CD4-positive, alpha-beta T cell treated with Interleukin-21 for 1 hour (primary cell): ENCODE measurements around the gene OR10T2.
"Not testable (repeated sequence)": the region's sequence is repeated elsewhere in the genome, so short reads cannot be mapped to it uniquely, and the experiment has no call there.

Source experiments
- DNase-seq: peaks from one replicate; pipeline ENCODE4 v3.0.0-alpha.2; 2020

The OR10T2 gene, protein sequence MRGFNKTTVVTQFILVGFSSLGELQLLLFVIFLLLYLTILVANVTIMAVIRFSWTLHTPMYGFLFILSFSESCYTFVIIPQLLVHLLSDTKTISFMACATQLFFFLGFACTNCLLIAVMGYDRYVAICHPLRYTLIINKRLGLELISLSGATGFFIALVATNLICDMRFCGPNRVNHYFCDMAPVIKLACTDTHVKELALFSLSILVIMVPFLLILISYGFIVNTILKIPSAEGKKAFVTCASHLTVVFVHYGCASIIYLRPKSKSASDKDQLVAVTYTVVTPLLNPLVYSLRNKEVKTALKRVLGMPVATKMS

GRCh38 chr1:158398818-158399514 is at the start of gene OR10T2:
Gene OR10T2 (minus strand): TSS chr1:158399466. CDS start chr1:158399466, 0 bp downstream.
- DNase-seq = no peak

DNA sequence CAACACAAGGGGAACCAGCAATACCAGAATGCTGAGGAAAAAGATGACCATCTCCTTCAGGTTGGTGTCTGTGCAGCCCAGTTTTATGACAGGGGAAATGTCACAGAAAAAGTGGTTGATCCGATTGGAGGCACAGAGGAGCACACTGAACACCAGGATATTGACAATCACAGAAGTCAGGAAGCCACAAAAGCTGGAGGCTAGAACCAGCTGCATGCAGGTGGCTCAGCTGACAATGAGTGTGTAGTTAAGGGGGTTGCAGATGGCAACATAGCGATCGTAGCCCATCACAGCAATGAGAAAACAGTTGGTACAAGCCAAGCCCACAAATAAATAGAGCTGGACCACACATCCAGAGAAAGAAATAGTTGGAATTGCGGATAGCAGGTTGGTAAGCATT is 46.1 kb upstream of the OR10T2 start:
- no peak for DNase-seq

DNA sequence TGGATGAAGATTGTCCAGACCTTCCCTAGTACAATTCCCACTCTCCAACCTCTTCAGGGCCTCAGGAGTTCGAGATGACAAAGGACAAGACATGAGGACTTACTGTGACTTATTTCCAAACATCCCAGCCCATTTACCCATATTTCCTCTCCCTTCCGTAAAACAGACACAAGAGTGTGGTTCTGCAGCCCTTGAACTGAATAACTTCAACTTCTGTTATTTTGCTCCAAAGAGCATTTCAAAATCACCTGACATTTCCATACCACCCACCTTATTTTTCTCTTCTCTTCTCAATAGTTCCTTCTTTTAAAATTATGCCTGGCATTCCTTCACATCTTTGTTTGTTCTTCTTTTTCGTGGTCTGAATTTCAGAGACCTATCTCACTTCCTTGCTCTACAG is 35.5 kb upstream of the OR10T2 start:
- no peak for DNase-seq

GRCh38 chr1:158430163-158430562 is 30.9 kb upstream of the OR10T2 start:
- DNase-seq = not testable (repeated sequence)

DNA sequence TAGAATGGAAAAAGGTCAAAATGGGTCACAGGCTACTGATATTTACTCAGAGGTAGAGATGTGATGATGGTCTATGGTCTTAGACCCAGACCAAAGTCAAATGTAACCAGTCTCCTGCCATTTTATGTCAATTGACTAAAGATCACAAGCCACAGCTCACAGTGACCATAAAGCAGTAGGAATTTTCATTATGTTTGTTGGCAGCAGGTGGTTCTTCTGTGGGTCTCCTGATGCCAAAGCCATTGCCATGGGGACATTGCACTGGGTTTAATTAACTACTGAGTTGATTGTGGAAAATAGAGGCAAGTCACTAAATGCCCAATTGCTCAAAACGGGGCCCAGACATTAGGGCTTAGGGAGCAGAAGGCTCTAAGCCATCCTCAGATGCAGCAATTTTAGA is 26.9 kb upstream of the OR10T2 start, which contains the start of gene OR10K2:
TSS of gene OR10K2 (minus strand) at position 101 of the 400 bp plus-strand sequence. CDS start 5,371 bp downstream, outside the sequence.
- DNase-seq = no peak

DNA sequence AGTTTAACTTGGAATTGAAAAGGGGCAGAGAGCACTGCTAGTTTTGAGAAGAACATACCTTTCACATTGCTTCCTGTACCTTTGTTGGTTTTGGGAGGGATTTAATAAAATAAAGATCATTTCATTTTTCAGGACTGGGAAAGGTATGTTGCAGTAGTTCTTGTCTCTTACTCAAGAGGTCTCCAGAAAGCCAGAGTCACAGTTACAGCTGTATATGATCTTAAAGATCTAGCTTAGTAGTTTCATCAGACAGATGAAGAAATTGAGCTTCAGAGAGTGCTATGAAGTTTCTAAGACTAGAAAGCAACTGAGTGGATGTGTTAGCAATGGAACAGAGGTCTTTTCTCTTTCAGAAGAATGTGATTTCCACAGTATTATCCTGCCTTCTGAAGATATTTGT is 25.8 kb upstream of the OR10T2 start:
- no peak for DNase-seq

DNA sequence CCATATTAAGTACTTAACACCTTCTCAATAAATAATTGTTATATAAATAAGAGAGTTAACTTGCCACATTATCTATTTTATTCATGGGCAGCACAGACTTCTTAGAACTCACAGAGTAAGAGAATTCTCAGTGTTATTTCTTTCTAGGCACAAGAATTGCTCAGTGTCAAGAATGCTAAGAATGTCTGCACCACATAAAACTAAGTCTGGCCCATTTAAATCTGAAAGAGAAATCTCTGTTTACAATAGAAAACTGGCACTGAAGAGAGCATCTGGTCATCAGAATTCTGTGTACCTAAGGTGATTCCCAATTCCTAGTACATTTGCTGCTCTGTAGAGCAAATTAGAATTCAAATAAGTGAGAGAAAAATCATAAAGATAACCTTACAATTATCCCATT is 22.9 kb upstream of the OR10T2 start:
- DNase-seq = no peak

GRCh38 chr1:158417586-158417985 is 18.3 kb upstream of the OR10T2 start:
- no peak for DNase-seq

DNA sequence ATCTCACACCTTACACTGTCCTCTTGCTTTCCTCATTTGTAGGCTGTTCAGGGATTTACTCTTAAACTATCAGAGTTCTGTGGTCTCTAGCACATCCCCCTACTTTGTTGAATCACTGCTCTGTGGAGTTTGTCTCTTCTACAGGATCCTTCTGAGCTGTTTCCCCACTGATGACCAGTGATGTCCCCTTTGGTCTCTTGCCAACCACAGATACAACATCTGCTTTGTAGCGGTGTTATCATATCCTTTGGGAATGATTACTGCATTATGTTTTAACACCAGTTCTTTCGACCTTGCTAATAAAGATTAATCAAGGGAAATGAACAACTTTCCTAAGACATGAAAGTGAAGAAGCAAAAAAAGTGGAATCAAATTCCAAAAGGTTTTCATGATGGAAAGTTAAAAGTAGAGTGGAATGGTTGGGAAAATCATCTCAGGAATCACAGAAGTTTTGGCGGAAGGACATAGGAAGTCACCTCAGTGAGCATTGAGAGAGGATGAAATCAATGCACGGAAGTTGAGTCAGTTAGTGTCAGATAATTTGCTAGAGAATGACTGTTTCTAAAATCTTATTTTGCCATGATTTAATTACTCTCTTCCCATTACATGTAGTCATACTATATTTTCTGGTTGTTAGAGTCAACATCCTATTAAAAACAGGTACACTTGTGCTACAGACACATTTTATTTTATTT is 15.5 kb upstream of the OR10T2 start:
- no peak for DNase-seq

GRCh38 chr1:158407092-158407491 is 7.8 kb upstream of the OR10T2 start:
- DNase-seq = no peak

DNA sequence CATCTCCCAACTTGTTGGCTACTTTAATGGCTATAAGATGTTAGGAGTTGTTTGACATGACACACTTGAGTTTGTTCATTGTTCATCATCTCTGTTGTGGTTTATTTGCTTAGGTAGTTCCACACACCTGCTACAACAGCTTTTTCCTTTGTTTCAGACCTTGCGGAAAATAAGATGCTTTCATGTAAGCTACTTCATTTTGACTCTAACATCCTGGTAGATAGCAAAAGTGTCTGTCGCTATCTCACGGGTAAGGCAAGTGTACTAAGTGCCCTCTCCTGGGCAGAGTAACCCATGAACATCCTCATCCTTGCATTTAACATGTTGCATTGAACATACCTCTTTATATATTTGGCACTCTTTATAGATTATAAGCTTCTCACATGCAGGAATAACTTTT is 1.6 kb upstream of the OR10T2 start:
- DNase-seq = no peak

- no peak for DNase-seq
Measured at GRCh38 chr1:158396646-158397045, 2.6 kb downstream of the OR10T2 start.

DNA sequence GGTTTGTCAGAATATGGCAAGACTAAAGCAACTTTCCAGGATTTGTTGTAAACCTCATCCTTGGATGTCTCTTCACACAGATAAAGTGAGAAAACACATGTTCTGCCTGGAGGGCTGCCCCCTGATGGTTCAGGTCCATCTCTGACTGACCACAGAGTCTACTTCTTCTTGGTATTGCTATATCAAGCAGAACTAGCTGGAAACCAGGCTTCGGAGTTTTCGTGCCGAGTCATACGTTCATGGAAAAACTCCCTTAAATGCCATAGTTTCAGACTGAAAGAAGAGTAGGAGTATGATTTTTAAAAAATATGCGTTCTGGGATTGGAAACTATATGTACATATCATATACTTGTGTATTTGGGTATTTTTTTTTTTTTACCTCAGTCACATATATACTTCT is 5.8 kb downstream of the OR10T2 start:
- no peak for DNase-seq

DNA sequence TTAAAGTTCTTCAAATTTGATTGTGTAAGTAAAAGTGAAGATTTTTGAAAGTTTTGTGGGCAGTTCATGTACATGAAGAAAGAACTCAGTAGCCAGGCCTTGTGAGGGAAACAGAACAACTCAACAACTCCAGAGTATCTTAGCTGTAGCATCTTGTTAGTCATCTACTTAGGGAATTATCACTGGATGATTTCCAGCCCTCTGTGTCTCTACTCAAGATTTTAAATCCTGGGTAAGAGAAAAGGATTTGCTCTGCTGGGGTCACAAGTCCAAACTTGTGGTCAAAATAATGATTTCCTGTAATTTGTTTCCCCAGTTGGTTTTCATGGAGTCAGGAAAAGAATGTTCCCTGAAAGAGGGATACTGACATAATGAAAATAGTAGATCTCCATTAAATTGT is 8.2 kb downstream of the OR10T2 start:
- DNase-seq = no peak

- no peak for DNase-seq
Measured at GRCh38 chr1:158390331-158390730, 8.9 kb downstream of the OR10T2 start.

DNA sequence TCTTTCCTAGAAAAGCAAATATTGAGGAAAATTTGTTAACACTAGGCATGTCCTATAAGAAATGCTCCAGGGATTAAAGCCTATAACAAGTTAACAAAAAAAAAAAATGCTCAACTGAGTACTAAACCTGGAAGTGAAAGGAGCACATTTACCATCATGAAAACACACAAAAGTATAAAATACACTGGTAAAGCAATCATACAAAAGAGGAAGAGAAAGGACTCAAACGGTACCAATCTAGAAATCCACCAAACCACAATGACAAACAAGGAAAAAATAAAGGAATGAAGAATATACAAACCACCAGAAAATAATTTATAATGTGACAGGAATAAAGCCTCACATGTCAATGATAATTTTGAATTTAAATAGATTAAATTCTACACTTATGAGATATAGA is 24.4 kb downstream of the OR10T2 start:
- no peak for DNase-seq

DNA sequence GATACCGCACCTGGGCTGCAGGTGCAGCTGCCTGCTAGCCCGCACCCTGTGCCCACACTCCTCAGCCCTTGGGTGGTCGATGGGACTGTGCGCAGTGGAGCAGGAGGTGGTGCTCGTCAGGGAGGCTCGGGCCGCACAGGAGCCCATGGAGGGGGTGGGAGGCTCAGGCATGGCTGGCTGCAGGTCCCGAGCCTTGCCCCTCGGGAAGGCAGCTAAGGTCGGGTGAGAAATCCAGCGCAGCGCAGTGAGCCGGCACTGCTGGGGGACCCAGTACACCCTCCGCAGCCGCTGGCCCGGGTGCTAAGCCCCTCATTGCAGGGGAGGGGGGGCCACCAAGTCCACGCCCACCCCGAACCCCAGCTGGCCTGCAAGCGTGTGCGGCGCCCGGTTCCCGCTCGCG is 25.2 kb downstream of the OR10T2 start:
- DNase-seq = not testable (repeated sequence)

- no peak for DNase-seq
Measured at GRCh38 chr1:158371188-158371953, 27.9 kb downstream of the OR10T2 start.

GRCh38 chr1:158366783-158367182 is 32.5 kb downstream of the OR10T2 start:
- DNase-seq = no peak

DNA sequence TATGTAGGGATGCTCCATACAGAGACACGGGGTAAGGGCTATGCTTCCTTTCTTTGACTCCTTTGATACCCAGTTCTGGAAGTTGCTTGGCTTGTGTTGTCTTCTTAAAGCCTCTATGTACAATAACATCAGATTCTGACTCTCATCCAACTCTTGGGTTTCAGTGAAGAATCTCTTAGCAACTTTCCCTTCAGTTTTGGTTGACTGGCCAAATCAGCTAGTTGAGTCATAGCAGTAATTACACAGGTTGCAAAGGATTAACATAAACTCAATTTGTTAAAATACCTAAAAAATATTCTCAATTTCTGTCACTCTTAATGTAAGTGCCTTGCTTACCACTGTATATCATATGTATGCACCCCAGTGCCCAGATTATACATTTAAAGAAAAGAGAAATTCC is 36.3 kb downstream of the OR10T2 start:
- DNase-seq = no peak

DNA sequence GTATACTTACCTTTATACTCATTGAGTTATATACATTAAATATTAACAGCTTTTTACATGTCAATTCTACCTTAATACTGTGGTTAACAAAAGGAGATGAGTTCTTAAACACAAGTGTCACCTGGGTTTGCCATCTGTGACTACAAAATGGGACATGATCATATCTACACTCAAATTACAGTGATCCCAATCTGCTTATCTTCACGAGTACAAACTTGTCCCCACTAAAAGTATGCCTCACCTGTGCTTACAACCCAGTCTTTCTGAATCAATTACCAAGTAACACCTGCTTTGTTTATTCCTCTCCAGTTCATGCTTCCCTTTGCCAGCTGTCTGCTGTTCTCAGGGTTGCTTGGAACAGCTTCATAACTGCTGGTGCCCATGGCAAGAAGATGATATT is 36.8 kb downstream of the OR10T2 start:
- DNase-seq = no peak

- DNase-seq = no peak
Measured at GRCh38 chr1:158357441-158357840, 41.8 kb downstream of the OR10T2 start.

DNA sequence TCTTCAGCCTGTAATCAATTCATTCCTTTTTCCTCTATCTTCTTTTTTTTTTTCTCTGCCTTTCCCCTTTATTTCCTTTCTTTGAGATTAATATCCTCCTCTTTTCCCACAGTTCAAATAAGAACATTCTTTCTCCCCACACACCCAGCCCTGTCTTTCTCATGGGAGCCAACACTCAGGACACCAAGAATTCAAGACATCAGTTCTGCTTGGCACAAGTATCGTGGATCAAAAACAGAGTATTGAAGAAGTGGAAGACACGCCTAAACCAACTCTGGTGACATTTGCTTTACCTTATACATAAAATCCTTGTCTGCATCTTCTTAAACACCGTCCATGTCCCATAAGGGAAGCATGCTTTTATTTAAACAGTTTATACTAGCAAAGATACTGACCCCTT is 42.6 kb downstream of the OR10T2 start:
- DNase-seq = no peak
